ENCODE measurements around the gene C16orf96.

The C16orf96 gene

DNA sequence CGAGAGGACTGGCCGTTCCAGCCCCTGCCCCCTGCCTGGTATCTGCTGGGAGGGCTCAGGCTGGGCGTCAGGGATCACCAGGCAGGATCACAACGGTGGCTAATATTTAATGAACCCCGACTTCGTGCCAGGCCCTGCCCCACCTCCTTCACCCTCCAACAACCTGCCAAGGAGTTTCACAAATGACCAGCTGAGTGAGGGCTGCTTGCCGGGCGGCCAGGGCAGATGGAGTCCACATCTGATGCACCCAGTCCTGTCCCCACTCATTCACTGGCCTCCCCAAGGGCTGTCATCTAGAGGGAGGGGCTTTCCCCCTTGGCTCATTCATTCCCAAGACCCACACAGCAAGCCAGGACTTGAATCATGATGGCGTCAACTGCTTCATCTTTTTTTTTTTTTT, 41.0 kb downstream of the C16orf96 start:
- no peak for FAIRE-seq
- DNase-seq (ENCODE audit: insufficient read length, low spot score): no peak

DNA sequence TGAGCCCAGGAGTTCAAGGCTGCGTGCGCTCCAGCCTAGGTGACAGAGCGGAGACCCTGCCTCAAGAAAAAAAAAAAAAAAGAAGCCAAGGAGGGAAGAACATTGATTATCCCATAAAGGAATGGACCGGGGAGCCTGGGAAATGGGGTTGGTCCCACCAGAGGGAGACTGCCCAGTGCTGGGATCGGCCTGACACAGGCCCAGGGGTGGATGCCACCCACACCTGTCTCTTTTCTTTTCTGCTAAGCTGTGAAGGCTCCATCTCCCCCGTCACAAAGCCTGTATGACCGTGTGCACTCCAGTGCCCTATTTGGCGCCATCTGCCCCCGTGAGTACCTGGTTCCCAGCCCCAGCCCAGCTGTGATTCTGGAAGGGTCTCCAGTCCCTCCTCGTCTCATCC, 42.9 kb downstream of the C16orf96 start:
- DNase-seq (ENCODE audit: insufficient read length, low spot score) (no peak), FAIRE-seq (no peak)

DNA sequence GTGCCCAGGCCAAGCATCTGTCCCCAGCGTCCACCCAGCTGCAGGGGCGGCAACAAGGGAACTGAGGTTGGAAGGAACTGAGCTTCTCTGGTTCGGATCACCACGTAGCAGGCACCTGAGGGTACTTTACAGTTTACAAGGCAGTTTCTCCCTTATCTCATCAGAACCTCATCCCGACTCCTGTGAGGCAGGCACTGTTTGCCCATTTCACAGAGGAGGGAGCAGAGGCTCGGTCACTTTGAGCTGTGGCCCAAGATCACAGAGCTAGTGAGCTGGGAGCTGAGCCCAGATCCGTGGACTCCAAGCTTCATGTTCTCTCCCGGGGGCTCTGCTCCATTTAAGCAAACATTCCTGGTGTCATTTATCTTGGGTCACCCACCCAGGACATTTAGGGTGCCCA, 43.4 kb downstream of the C16orf96 start:
- DNase-seq (ENCODE audit: insufficient read length, low spot score) (no peak), FAIRE-seq (no peak)

DNA sequence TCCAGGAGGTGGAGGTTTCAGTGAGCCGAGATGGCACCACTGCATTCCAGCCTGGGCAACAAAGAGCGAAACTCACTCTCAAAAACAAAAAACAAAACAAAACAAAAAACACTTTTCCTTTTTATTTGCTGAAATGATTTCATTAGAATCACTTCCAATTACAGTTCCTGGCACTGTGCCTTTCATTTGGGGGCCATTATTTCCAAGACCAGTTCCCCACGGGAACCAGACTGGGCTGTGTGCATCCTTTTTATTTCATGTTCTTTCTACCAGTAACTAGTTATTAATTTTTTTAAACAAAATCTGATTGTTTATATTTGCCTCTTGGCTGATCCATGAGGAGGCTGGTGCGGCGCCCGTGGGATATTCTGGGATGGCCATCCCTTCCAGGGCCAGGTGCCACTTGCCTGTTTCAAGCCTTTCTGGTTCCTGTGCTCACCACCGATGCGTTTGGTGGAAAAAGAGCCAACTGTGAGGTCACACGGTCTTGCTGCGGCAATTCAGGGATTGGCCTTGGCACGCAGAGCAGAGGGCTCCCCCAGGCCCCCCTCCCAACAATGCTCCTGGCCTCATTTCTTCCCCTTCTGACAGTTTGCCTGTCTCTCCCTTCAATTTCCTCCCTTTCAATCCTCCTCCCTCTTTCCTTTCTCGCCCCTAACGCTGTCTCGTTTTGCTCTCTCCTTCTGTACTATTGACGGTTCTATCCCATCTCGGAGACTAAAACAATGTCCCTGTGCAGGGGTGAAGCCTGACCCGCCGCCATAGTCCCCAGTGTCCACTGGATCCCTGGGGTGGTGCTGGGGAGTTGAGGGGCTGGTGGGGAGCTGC, 45.1 kb downstream of the C16orf96 start:
- no peak for DNase-seq (ENCODE audit: insufficient read length, low spot score)
- FAIRE-seq: no peak

DNA sequence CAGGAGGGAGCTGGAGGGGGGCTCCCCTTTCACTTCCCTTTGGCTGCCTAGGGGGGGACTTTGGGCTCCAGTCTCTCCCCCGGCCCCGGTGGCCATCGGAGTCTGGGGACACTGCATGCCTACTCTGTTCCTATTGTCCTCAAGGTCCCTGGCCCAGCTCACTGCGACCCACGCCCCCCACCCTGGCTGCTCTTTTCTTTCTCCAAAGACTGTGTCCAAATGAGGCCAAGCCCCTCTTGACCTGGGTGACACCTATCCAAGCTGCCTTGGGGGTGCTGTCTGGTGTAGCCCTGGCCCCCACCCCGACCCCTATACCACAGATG, 45.7 kb downstream of the C16orf96 start:
- FAIRE-seq (no peak), DNase-seq (ENCODE audit: insufficient read length, low spot score) (no peak)

DNA sequence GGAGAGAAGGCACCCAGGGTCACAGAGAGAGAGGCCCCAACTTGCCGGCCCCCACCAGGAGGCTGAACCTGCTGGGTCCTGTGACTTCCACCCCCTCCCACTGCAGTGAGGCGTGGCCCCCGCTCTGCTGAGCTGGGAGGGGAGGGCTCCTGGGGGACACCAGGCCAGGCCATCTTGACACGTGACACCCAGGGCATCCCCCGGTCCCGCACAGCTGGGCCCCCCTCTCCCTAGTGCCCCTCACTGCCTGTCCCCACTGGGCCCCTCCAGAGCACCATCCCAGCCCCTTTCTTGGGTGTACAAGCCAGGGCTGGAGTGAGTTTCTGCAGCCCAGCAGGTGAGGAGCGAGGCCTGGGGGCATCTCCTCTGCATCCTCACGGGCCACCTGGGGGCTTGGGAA, 46.2 kb downstream of the C16orf96 start:
- DNase-seq (ENCODE audit: insufficient read length, low spot score): no peak
- FAIRE-seq: no peak

DNA sequence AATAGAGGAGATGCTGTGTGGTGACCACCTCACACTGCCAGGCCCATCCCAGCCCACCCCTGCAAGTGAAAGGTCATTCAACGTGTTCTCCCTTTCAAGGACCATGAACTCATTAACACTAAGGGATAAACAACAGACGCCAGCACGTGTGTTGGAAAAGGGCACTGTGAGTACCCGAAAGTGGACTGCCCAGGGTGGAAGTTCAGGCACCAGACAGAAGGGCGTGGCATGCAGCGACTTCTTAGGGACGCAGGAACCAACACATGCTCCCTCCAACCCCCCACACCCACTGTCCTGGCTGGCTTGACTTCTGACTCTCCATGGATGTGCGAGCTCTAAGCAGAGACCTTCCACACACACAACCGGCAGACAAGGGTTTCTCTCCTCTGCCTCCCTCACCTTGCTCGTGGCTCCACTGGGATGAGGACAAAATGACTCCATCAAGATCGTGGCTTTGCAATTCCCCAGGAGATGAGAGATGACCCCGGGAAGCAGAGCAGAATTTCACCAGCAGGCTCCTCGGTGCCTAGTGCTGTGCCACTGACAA, 47.6 kb downstream of the C16orf96 start:
- no peak for FAIRE-seq
- DNase-seq (ENCODE audit: insufficient read length, low spot score): no peak

DNA sequence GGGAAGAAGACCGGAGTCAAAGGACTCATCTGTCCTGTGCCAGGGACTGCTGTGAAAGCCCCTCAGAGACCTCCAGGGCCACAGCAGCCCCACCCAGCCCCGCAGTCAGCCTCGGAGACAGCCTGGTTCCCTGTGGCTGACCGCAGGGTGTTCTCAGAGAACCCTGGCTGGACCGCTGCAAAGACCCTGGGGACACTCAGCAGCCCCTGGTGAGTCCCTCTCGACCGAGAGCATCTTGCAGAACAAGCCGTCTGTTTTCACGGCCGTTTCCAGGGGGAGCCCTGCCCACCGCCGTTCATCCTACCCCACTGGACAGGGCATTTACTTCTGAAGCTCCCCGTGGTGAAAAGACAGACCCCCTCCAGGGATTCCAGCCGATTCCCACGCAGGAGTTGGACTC, 48.3 kb downstream of the C16orf96 start:
- no peak for FAIRE-seq

DNA sequence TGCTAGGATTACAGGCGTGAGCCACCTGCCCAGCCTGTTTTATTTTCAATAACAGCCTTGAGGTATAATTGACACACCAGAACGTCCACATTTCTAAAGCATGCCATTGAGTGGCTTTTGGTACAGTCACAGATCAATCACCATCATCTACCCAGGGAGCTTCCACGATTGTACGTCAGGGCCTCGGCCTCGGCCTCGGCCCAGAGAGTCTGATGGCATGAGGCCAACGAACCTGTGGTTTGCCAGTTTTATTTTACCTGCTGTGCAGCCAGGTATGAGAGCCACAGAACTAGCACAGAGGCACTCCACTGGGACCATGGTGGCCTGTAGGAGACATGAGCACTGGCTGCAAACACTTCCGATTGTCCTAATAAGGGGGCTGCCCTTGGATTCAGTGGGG, 50.2 kb downstream of the C16orf96 start:
- DNase-seq (ENCODE audit: insufficient read length, low spot score) (no peak), FAIRE-seq (no peak)

More for the DNA sequence above, 48.3 kb downstream of the C16orf96 start:
- no peak for DNase-seq (ENCODE audit: insufficient read length, low spot score)

DNA sequence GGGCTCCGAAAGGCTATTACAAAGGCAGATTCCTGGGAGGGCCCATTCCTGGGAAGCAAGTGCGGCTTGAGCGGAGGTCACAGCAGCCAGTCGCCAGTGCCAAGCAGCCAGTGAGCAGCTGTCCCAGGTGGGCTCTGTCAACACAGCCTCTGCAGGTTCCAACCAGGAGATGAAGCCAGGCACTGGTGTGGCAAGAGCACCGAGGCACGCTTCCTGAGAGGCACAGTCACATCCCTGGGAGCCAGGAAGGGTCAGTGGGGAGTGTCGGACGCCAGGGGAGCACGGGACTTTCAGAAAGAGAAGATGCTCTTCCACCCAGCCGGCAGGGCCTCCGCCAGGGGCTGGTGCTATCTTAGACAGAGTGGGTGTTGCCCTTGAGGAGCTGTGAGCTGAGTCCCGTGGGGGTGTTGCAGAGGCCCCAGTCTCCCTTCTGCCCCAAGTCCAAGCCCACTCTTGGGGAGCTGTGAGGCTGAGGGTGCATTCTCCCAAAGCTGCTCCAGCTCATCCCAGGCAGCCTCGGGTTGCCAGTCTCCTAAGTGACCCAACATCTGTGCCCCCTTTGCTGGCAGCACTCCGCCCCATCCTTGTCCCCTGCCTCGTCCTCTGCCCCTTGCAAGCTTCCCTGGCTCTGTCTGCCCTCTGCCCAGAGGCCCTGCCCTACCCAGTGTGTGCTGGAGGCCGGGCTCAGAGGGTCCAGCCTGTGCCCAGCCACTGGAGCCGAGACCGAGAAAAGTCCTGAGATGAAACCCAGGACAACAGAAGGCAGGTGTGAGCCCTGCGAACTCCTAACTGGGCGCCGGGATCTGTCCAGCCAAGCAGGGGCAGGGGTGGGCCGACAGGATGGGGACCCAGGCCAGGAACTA, 51.9 kb downstream of the C16orf96 start:
- FAIRE-seq: no peak

DNA sequence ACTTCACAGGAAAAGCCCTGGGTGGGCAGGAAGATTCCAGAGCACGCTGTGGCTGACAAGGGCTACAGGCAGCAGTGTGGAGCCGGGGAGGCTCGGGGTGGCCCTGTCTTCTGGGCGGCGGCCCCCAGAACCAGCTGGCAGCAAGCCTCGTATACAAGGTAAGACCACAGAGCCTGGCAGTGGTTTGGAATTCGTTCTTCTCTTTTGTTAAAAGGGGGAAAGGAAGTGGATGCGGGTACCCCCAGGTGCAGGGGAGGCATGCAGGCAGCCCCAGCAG, 52.5 kb downstream of the C16orf96 start:
- DNase-seq (ENCODE audit: insufficient read length, low spot score): no peak
- FAIRE-seq: no peak

More for the DNA sequence above, 51.9 kb downstream of the C16orf96 start:
- no peak for DNase-seq (ENCODE audit: insufficient read length, low spot score)

DNA sequence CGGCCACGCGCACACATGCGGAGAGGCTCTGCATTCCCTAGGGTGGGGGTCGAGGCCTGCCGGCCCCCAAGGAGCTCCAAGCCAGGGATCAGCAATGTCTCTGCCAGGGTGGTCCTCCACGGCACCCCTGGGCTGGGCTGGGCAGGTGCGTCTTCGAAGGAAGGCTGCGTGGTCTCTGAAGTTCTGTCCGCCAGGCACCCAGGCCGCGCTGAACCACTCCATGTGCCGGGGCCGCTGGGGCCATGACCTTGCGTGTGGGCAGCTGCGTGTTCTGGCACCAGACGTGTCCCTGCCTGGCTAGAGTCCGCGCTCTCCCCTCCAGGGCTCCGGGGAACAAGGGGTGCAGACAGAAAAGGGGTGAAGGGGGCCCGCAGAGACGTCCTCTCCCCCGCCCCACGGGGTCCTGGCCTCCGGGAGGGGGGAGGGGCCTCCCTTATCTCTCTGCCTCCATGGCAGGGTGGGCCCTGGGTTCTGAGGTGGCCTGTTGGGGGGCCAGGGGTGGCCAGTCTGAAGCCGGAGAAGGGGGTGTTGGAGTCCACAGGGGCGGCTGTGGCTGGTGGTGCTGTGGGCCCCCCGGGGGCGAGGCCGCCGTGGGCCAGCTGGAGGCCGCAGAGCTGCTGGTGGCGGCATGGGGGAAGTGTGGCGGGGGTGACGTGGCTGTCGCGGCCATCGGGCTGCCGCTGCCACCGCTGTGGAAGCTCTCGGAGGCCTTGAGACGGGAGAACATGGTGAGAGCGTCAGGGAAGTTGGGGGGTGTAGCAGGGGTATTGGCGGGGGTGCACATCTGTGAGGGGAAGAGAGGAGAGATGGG, 53.3 kb downstream of the C16orf96 start:
- no peak for FAIRE-seq

DNA sequence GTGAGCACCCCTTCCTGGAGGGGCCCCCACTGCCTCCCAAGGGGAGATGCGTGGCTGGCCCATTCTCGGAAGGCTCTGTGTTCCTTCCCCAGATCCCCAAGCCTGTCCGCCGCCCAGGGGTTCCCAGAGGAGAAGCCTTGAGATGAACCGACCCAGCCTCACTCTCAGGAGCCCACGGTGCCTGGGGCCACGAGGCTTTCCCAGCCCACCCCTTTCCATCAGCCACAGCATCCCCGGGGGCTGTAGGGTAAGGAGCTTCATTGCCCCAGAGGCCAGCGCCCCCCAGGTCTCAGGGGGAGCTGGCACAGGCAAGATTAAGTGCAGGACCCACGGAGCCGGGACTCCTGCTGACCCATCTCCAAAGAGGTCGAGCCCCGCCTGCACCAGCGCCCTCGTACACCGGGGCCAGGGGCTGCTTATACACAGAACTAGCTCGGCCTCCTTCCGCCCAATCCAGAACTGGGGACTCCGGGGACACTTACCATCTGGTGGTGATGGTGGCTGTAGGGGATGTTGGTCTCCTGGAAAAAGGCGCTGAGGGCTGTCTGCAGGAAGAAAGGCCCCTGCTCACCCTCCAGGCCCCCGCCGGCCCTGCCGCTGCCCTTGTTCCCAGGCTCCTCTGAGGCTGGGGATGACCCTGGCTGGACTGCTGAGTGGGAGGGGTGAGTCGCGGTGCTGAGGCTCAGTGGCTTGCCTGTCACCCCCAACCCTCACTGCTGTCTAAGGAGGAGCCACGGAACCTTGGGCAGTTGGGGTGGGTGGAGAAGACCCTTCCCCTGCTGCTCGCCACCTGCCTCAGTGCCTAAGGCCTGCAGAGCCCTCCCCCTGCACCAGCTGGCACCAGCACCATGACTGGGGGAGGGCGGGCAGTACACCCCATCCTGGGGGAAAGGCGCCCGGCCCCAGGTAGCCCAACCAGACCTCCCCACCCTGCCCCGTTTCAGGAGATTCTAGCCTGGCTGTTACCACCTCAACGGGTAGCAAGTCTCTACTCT, 54.2 kb downstream of the C16orf96 start:
- no peak for DNase-seq (ENCODE audit: insufficient read length, low spot score)
- FAIRE-seq: no peak

More for the DNA sequence above, 53.3 kb downstream of the C16orf96 start:
- DNase-seq (ENCODE audit: insufficient read length, low spot score): no peak

DNA sequence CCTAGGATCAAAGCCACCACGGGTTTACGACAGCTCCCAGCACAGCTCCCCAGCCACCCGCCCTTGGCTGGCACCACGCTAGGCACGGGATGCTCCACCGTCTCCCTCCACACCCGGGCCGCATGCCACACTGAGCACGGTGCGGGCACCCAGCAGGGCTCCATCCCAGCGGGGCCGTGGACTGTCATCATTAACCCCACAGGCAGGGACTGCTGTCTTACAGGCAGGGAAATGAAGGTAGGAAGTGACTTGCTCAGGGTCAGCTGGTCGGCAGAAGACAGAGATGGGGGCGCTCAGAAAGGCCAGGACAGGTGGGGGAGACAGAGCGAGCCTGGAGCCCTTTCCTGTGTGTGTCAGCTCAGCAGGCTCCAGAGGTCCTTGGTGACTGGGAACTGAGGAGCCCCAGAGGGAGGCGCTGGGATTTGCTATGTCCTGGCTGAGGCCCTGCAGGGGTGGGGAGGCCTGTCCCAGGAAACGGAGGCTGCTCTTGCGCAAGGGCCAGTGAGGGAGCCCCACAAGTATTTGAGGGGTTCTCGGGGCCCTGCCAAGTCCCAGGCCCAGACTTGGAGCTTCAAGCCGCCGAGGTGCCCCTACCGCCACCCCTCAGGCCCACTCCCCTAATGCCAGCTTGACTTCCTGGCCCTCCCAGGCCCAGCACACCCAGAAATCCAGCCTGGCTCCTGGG, 55.3 kb downstream of the C16orf96 start:
- FAIRE-seq (no peak), DNase-seq (ENCODE audit: insufficient read length, low spot score) (no peak)

DNA sequence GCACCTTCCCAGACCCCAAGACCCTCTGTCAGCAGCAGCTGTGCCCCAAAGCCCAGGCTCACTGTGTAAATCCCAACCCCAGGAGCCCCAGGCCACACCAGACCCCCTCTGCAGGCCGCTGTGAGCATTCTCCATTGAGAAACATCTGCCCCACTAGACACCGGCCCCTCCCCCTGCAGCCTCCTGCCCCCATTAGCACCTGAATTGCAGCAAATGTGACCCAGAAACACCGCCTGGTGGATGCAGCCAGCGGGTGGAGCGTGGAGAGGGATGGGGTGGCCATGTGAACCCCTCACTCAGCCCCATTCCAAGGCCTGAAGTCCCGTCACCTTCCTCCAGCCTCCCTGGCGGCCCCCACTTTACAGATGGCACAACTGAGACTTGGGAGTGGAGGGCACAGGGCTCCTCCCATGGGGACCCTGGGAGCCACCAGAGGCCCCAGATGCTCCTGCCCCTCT, 56.4 kb downstream of the C16orf96 start:
- DNase-seq (ENCODE audit: insufficient read length, low spot score) (no peak), FAIRE-seq (no peak)

DNA sequence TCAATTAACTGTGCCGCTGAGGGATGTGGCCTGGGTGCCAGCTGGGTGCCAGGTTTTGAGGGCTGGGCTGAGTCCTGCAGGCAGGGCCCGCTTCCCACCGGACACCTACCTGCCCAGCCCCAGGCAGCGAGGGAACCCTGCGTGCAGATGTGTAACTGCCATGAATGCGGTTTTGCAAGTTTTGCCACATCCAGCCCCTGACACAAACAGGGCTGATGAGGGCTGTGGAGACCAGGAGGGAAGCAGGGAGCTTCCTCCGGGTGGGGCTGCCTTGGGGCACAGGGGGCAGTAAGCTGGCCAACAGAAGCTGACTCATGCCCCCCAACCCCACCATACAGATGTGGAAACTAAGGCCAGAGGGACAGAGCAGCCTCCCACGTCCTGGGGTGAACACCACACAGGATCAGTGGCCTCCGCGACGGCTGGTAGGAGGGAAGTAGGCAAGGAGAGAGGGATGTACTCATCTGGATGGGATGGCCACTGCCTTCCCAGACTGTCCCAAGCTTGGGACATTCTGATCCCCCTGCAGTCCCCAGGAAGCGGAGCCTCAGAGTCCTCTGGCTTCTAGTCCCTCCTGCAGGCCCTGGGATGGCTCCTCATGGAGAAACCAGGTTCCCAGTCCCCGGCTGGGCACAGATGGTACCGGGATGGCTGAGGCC, 57.0 kb downstream of the C16orf96 start:
- FAIRE-seq: no peak
- DNase-seq (ENCODE audit: insufficient read length, low spot score): no peak

DNA sequence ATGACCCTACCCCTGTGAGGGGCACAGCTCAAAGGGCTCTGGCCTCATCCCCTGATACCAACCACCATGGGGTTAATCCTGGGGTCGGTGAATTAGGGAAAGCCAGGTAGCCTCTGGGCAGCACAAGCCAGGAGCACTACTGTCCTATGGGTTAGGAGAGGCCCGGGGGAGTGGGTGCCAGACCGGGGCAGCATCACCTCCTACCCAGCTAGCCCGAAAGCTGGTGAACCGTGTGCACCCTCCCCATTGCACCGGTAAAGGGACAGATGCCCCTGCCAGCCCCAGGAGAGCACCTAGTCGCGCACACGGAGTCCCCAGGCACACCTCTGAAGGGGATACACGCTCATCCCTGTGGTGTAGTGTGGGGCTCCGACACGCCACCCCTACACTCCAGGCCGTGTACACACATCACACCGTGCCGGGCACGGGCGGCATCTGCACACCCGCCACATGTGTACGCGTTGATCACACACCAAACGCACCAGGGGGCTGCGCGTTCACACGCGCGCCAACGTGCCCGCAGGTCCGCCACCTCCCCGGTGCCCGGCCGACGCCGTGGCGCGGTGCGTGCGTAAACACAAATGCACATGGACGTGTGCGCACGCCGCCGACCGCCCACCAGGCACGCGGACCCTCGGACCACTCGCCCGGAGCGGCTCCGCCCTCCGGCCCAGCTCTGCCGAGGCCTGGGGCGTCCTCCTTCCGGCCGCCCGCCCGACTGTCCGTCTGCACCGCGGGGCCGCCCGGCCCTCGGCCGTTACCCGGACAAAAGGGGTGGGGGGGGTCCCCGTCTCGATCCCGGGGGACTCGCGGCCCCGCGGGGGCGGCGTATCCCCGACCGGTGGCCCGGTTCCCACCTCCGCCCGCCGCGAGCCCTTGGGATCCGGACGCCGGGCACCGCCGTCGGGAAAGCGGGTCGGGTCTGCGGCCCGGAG, 57.8 kb downstream of the C16orf96 start:
- no peak for FAIRE-seq
- peak; percentile 43 for DNase-seq (ENCODE audit: insufficient read length, low spot score)
